Transverse colon (tissue), 4 donors: Measurements from ENCODE around the gene LSM8.

Experiments
- CTCF ChIP-seq, 5 experiments: fragments of 200-600 bp in 3 of 5; fragments of 450-650 bp in 2 of 5; sonication (generic) in 3 of 5; IDR thresholded peaks; 1 replicate in 2 of 5; 2 replicates in 3 of 5; pipeline ENCODE4 v1.5.1; 2016 to 2017; ENCODE audit warnings: antibody characterized with exemption in 5 of 5, inconsistent platforms in 3 of 5, mild to moderate bottlenecking in 2 of 5, moderate library complexity in 1 of 5
- POLR2A ChIP-seq: fragments of 450-650 bp; IDR thresholded peaks from one replicate; pipeline ENCODE4 v1.6.1; 2016; ENCODE audit warnings: antibody characterized with exemption, mild to moderate bottlenecking, moderate library complexity
- POLR2AphosphoS5 ChIP-seq, 3 donors: sonication (generic); formaldehyde crosslinking; IDR thresholded peaks; one replicate each; pipeline ENCODE4 v1.6.1; 2016; ENCODE audit warnings: antibody characterized with exemption in 3 of 3

GRCh38 chr7:118194571-118194970, 10.6 kb downstream of the LSM8 start:
- TF ChIP-seq POLR2A (no peak), POLR2AphosphoS5 (IDR thresholded peaks at IDR 0.05) (no peak), CTCF (IDR thresholded peaks at IDR 0.05) (no peak)
